ENCODE results near the gene GCNT1.
"Not testable (repeated sequence)": the region's sequence is repeated elsewhere in the genome, so short reads cannot be mapped to it uniquely, and the experiment has no call there.

Gene GCNT1

GRCh38 chr9:76490249-76490990 is 31.4 kb downstream of the GCNT1 start:
- DNase-seq (ENCODE audit: low read depth, low spot score), result no peak

- not testable (repeated sequence) for DNase-seq (ENCODE audit: low read depth, low spot score)
Measured at GRCh38 chr9:76491056-76491455, 32.1 kb downstream of the GCNT1 start.

- not testable (repeated sequence) for DNase-seq (ENCODE audit: low read depth, low spot score)
Measured at GRCh38 chr9:76493496-76493895, 34.5 kb downstream of the GCNT1 start.

DNA sequence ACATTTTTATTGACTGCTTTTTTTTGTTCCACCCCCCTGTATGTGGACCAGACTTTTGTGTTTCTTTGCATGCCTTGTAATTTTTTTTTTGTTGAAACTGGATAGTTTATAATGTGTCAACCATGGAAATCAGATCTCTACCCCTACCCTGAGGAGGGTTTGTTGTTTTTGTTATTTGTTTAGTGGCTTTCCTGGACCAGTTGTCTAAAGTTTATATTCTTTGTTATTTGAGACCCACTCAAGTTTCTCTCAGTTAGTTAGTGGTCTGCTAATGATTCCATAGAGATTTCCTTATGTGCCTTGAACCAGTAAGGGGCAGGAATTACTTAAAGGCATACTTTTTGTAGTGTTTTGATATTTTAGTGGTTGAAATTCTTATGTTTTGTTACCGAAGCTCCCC is 41.1 kb downstream of the GCNT1 start:
- no peak for DNase-seq (ENCODE audit: low read depth, low spot score)

DNA sequence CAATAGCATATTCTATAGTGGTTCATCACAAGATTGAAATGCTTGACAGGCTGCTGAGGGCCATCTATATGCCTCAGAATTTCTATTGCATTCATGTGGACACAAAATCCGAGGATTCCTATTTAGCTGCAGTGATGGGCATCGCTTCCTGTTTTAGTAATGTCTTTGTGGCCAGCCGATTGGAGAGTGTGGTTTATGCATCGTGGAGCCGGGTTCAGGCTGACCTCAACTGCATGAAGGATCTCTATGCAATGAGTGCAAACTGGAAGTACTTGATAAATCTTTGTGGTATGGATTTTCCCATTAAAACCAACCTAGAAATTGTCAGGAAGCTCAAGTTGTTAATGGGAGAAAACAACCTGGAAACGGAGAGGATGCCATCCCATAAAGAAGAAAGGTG is 43.8 kb downstream of the GCNT1 start:
- DNase-seq (ENCODE audit: low read depth, low spot score), result no peak

- DNase-seq (ENCODE audit: low read depth, low spot score), result no peak
Measured at GRCh38 chr9:76510041-76510440, 51.1 kb downstream of the GCNT1 start.

GRCh38 chr9:76510446-76510845 is 51.5 kb downstream of the GCNT1 start:
- no peak for DNase-seq (ENCODE audit: low read depth, low spot score)

- DNase-seq (ENCODE audit: low read depth, low spot score), result no peak
Measured at GRCh38 chr9:76512826-76513225, 53.8 kb downstream of the GCNT1 start.

GRCh38 chr9:76516350-76516749 is 57.4 kb downstream of the GCNT1 start:
- DNase-seq (ENCODE audit: low read depth, low spot score), result no peak

DNA sequence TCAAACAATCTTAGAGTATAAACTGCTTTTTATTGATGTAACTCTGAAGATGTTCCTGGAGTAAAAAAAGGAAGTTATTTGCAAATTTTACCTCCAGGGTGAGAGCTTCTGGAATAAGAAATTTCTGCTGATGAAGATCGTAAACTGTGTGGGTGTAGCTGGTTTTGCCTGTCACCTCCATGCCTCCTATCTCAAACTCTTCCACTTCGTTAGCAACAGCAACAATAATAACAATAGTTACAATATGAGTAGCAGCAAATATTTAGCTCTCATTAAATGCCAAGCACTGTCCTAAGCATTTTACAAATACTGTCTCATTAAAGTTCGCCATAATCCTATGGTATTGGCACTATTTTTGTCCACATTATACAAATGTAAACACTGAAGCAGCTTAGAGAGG is 57.9 kb downstream of the GCNT1 start:
- no peak for DNase-seq (ENCODE audit: low read depth, low spot score)

- no peak for DNase-seq (ENCODE audit: low read depth, low spot score)
Measured at GRCh38 chr9:76519075-76519835, 60.3 kb downstream of the GCNT1 start.

DNA sequence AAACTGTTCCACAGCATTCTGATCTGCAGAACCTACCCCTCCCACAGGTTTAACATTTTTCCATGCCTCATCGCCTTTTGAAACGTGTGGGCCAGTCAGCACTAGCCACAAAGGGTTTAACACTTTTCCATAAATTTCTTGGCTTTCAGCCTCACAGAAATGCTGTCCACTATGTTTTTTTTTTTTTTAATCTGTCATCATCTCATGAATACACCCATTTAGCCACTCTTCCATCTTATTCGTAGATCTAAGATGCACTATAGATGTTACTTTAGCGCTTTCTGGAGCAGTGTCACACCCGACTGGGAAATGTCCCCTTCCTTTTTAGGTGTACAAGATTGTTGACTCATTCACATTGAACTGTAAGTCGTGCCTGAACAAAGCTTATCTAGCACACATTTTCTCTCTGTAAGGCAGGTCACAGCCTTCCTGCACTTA is 62.3 kb downstream of the GCNT1 start:
- DNase-seq (ENCODE audit: low read depth, low spot score), result no peak

DNA sequence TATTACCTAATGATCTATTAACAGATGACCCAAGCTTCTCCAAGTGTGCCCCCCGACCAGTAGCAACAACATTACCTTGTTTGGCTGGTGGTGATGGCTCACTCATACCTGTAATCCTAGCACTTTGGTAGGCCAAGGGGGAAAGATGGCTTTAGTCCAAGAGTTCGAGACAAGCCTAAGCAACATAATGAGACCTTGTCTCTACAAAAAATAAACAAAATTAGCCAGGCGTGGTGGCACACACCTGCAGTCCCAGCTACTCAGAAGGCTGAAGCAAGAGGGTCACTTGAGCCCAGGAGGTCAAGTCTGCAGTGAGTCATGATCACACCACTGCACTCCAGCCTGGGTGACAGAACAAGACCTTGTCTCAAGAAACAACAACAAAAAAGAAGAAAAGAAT is 62.9 kb downstream of the GCNT1 start:
- no peak for DNase-seq (ENCODE audit: low read depth, low spot score)

DNA sequence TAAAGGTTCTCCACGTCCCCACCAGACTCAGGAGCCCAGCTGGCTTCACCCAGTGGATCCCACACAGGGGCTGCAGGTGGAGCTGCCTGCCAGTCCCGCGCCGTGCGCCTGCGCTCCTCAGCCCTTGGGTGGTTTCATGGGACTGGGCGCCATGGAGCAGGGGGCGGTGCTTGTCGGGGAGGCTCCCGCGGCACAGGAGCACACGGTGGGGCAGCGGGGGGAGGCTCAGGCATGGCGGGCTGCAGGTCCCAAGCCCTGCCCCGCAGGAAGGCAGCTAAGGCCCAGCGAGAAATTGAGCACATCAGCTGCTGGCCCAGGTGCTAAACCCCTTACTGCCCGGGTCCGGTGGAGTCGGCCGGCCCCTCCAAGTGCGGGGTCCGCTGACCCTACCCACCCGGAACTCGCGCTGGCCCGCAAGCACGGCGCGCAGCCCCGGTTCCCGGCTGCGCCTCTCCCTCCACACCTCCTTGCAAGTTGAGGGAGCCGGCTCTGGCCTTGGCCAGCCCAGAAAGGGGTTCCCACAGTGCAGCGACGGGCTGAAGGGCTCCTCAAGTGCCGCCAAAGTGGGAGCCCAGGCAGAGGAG is 64.7 kb downstream of the GCNT1 start:
- not testable (repeated sequence) for DNase-seq (ENCODE audit: low read depth, low spot score)

GRCh38 chr9:76525196-76525595 is 66.2 kb downstream of the GCNT1 start:
- DNase-seq (ENCODE audit: low read depth, low spot score), result no peak

- no peak for DNase-seq (ENCODE audit: low read depth, low spot score)
Measured at GRCh38 chr9:76526026-76526425, 67.0 kb downstream of the GCNT1 start.

DNA sequence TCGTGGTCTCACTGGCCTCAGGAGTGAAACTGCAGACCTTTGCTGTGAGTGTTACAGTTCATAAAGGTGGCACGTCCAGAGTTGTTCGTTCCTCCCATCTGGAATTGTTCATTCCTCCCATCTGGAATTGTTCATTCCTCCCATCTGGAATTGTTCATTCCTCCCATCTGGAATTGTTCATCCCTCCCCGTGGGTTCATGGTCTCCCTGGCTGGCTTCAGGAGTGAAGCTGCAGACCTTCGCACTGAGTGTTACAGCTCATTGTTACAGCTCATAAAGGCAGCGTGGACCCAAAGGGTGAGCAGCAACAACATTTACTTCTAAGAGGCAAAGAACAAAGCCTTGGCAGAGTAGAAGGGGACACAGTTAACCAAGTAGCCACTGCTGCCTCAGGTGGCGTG is 69.1 kb downstream of the GCNT1 start:
- no peak for DNase-seq (ENCODE audit: low read depth, low spot score)

DNA sequence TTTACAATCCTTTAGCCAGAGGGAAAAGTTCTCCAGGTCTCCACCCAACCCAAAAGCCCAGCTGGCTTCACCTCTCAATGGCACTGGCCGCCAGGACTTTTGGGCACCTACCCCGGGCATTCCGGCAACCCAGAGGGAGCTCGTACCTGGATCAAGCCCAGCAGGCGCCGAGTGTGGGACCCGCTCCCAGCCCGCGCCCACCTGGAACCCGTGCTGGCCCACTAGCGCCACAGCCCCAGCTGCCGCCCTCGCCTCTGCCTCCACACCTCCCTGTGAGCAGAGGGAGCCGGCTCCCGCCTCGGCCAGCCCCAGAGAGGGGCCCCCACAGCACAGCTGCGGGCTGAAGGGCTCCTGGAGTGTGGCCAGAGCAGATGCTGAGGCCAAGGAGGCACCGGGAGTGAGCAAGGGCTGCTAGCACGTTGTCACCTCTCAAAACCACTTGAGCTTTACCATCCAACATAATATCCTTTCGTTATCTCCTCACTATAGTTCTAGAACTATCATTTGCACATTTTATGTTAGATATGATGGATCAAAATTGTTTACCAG is 69.7 kb downstream of the GCNT1 start:
- no peak for DNase-seq (ENCODE audit: low read depth, low spot score)

GRCh38 chr9:76529653-76530052 is 70.7 kb downstream of the GCNT1 start:
- no peak for DNase-seq (ENCODE audit: low read depth, low spot score)

DNA sequence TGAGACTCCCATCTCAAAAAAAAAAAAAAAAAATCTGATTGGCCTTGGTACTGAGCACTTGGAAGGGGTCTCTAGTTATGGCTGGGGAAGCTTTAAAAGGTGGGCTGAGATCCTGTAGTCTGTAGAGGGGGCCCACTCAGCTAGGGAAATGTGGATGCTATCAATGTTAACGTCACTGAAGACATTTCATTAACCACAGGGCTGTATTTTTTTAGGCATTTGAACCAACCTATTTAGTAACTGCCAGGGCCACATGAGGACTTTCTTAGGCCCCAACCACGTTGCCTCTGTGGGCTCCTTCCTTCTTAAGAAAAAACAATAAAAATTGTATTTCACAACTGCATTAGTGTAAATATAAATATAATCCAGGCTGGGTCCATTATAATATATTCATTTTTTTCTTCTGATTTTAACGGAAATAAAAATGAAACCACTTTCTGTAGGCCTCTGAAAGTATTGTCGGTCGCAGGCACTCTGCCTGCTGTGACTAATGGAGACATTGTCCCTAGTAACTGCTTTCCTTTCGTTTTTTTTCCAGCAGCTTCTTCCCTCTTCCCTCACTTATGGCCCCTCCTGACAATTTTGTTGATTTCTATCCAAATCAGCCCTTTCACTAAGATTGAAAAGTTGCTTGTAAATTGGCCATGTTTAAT is 71.6 kb downstream of the GCNT1 start:
- no peak for DNase-seq (ENCODE audit: low read depth, low spot score)

GRCh38 chr9:76531231-76531780 is 72.3 kb downstream of the GCNT1 start:
- DNase-seq (ENCODE audit: low read depth, low spot score), result no peak

DNA sequence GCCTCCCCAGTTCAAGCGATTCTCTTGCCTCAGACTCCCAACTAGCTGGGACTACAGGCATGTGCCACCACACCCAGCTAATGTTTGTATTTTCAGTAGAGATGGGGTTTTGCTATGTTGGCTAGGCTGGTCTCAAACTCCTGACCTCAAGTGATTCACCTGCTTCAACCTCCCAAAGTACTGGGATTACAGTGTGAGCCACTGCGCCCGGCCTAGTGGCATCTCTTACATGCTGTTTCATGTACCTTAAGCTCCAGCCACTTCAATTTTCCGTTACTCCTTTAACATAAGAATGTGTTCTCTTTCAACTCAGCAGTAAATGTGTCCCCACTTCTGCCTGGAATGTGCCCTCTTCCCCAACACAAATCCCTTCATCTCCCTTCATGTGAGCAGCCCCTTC is 73.9 kb downstream of the GCNT1 start:
- not testable (repeated sequence) for DNase-seq (ENCODE audit: low read depth, low spot score)

All from activated naive CD8-positive, alpha-beta T cell treated with anti-CD3 and anti-CD28 coated beads, Interleukin-2, amount 50 U/mL, for 16 hours (primary cell).